Chondrocyte (in vitro differentiated cells): ENCODE data around the gene GSTA2. TPM values are rescaled to one million over a fixed set of nuclear protein-coding genes. Genes with fewer than 3 reads are reported as not detected.

ENCODE experiments used
- DNase-seq: peaks from one replicate; pipeline ENCODE4 v3.0.0; 2021; ENCODE audit warnings: mixed read lengths, low spot score
- H3K27ac Mint-ChIP-seq: one replicate; pipeline ENCODE4 v1.8.0; 2021; ENCODE audit warnings: mild to moderate bottlenecking, moderate library complexity, mixed read lengths; ENCODE audit not compliant: unreplicated experiment
- H3K27me3 Mint-ChIP-seq: 2 replicates; pipeline ENCODE4 v1.8.0; 2021; ENCODE audit warnings: low read depth, mixed read lengths
- H3K36me3 Mint-ChIP-seq: 2 replicates; pipeline ENCODE4 v1.8.0; 2021; ENCODE audit warnings: low read depth, mixed read lengths
- H3K4me1 Mint-ChIP-seq: 2 replicates; pipeline ENCODE4 v1.8.0; 2021; ENCODE audit warnings: low read depth, mild to moderate bottlenecking, mixed read lengths
- H3K4me3 Mint-ChIP-seq: one replicate; pipeline ENCODE4 v1.8.0; 2021; ENCODE audit warnings: mild to moderate bottlenecking, moderate library complexity, mixed read lengths; ENCODE audit not compliant: unreplicated experiment
- H3K9me3 Mint-ChIP-seq: 2 replicates; pipeline ENCODE4 v1.8.0; 2021; ENCODE audit warnings: low read depth, mixed read lengths
- total RNA-seq: library from RNA; stranded (reverse); gene quantifications from 3 replicates; pipeline ENCODE4 v1.2.1, GENCODE V29; 2021
- TF ChIP-seq, protein P1 (sequence below): fragments of 200-600 bp; sonication (generic); IDR thresholded peaks from 2 replicates; pipeline ENCODE4 v1.5.0; 2021; ENCODE audit warnings: antibody characterized with exemption, mild to moderate bottlenecking, moderate library complexity

Gene GSTA2
- total RNA-seq, 1 donor from 2014 or later, result not detected

DNA sequence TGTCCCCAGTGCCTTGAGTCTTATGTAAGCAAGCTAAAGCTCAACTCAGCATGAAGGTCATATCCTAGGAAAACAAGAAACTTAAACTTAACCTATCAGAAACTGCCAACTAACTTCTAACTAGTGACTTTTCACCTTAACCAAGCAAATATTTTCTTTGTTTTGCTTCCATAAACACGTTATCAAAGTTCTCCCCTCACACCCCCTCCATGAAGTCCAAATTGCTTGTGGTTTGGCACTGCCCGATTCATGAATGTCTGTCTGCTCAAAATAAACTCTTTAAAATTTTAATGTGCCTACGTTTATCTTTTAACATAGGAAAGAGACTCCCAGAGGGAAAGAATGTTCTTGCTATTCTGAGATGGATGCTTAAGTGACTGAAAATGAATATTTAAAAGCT is 34.9 kb downstream of the GSTA2 start:
- Mint-ChIP-seq H3K9me3 (no peaks in the 10 kb centered on the region), H3K4me1 (peaks cover 12% of the 10 kb centered on the region), H3K4me3 (no peak overlapping the region), H3K27ac (no peak overlapping the region), H3K36me3 (no peaks in the 10 kb centered on the region), H3K27me3 (no peaks in the 10 kb centered on the region)
- no peak for DNase-seq
- TF ChIP-seq, protein P1, sequence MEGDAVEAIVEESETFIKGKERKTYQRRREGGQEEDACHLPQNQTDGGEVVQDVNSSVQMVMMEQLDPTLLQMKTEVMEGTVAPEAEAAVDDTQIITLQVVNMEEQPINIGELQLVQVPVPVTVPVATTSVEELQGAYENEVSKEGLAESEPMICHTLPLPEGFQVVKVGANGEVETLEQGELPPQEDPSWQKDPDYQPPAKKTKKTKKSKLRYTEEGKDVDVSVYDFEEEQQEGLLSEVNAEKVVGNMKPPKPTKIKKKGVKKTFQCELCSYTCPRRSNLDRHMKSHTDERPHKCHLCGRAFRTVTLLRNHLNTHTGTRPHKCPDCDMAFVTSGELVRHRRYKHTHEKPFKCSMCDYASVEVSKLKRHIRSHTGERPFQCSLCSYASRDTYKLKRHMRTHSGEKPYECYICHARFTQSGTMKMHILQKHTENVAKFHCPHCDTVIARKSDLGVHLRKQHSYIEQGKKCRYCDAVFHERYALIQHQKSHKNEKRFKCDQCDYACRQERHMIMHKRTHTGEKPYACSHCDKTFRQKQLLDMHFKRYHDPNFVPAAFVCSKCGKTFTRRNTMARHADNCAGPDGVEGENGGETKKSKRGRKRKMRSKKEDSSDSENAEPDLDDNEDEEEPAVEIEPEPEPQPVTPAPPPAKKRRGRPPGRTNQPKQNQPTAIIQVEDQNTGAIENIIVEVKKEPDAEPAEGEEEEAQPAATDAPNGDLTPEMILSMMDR, result no peak

DNA sequence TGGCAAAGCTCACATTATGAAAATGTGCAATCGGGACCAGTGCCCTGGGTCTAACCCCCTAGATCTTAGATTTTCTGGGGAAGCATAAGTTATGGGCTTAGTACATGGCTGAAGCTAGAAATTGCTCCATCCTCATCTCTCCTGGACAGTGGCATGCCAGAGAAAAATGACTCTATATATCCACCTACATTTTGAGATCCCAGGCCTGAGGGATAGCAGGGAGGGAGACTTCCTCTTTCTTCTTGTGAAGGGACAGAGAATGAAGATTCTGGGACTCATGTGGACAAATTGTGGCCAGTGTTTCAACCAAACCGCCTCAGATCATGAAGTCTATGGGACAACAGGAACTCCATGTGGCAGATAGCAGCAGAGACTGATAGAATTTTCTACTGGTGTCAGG is 35.4 kb downstream of the GSTA2 start:
- Mint-ChIP-seq H3K9me3 (no peaks in the 10 kb centered on the region), H3K27ac (no peak overlapping the region), H3K4me3 (no peak overlapping the region), H3K36me3 (no peaks in the 10 kb centered on the region), H3K4me1 (peaks cover 12% of the 10 kb centered on the region), H3K27me3 (no peaks in the 10 kb centered on the region)
- TF ChIP-seq, protein P1, result no peak
- no peak for DNase-seq

DNA sequence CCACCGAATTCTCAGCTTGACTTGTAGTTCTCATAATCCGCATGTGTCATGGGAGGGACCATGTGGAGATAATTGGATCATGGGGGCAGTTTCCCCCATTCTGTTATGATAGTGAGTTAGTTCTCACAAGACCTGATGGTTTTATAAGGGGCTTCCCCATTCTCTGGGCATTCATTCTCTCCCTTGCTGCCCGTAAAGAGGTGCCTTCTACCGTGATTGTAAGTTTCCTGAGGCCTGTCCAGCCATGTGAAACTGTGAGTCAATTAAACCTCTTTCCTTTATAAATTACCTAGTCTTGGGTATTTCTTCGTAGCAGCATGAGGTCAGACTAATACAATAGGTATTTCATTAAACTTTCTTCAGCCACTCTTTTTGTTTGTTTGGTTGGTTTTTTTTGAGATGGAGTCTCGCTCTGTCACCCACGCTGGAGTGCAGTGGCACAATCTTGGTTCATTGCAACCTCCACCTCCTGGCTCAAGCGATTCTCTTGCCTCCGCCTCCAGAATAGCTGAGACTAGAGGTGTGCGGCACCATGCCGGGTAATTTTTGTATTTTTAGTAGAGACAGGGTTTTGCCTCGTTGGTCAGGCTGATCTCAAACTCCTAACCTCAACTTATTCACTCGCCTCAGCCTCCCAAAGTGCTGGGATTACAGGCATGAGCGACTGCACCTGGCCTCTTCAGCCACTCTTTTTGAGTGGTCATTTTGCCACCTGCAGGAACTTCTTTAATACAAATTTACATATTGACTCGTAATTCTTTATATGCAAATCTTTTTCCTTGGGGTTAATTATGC is 36.3 kb downstream of the GSTA2 start:
- no peak overlapping the region for H3K4me3 Mint-ChIP-seq
- no peaks in the 10 kb centered on the region for H3K36me3 Mint-ChIP-seq
- no peak for DNase-seq
- no peaks in the 10 kb centered on the region for H3K9me3 Mint-ChIP-seq
- H3K27ac Mint-ChIP-seq, result no peak overlapping the region
- H3K4me1 Mint-ChIP-seq, result peaks cover 12% of the 10 kb centered on the region
- TF ChIP-seq, protein P1, result no peak
- H3K27me3 Mint-ChIP-seq, result no peaks in the 10 kb centered on the region

DNA sequence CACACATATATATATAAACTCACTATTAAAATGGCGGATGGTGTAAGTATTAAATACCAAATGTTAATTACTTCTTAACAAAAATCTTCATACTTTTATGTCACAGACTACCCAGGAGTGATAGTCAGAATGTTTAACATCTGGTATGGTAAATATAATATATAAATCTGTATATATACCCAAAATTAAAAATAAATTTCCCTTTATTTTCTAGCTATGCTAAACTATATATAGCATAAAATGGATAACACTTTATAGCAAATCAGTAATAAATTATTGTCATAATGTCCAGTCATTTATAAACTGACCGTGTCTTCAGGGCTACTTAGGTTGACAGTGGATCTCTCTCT is 37.1 kb downstream of the GSTA2 start:
- Mint-ChIP-seq H3K9me3 (no peaks in the 10 kb centered on the region), H3K4me3 (no peak overlapping the region), H3K27ac (no peak overlapping the region), H3K36me3 (no peaks in the 10 kb centered on the region), H3K27me3 (no peaks in the 10 kb centered on the region), H3K4me1 (peaks cover 12% of the 10 kb centered on the region)
- TF ChIP-seq, protein P1, result no peak
- DNase-seq, result no peak

DNA sequence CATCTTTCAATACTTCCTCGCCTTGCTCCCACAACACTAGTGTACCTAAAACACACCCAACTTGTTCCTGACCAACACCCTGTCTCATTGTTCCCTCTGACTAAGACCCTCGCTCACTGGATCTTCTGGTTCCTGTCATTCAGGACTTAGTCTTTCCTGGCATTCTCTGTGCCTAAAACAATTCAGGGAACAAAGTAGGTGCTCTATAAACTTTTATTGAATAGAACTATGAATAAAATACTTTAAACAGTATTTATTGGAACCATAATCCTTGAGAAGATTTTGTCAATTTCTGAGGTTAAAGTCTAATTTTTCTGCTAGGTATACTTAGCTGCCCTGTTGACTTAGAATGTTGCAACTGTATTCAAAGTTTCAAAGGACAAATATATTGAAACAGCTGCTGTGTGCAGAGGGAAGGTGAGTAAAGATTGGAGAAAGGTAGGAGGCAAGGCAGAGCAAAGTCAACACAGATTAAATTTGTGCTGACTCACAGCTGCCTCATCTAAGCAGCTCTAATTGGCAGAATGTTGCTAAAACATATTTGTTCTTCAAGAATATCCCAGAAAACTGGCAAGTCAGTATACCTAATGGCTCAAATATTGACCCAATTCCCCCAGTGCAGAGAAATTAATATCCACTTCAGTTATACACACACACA is 37.6 kb downstream of the GSTA2 start:
- Mint-ChIP-seq H3K27ac (no peak overlapping the region), H3K27me3 (no peaks in the 10 kb centered on the region), H3K4me3 (no peak overlapping the region), H3K36me3 (no peaks in the 10 kb centered on the region), H3K9me3 (no peaks in the 10 kb centered on the region), H3K4me1 (peaks cover 12% of the 10 kb centered on the region)
- no peak for DNase-seq
- TF ChIP-seq, protein P1, result no peak
